Measurements from ENCODE around the gene AGAP1.

AGAP1 gene

DNA sequence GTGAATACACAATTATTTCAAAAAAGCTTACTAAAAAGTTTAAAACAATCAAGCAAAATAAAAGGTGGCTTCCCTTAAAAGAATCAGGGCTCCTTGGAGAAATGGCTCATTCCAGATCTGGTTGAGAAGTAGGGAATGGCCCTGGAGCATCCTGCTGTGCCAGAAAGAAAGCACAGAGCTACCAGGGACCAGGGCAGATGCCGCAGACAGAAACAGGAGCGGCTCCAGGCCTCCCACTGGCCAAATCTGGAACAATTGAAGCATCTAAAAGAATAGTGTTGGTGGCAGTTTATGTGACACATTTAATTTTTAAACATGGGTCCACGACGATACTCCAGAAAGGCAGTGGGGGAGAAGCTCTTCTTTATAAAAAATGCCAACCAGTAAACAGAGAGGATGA is 598.9 kb downstream of the AGAP1 start:
- no peak for DNase-seq

DNA sequence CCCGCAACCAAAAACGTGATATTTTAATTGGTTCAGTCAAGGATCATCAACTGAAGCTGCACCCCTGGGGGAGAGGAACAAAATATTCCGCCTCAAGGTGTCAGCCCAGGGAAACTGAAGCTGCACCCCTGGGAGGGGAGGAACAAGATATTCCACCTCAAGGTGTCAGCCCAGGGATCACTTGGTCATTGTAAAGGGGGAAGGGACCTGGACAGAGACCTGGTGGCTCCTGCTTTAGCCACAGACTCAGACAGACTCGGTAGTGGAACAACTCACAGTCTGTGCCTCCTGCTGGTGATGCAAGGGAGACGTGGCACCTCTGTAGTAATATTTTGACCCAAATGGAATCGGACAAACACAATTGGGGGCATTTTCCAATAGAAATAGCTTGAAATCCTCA is 599.3 kb downstream of the AGAP1 start:
- no peak for DNase-seq

DNA sequence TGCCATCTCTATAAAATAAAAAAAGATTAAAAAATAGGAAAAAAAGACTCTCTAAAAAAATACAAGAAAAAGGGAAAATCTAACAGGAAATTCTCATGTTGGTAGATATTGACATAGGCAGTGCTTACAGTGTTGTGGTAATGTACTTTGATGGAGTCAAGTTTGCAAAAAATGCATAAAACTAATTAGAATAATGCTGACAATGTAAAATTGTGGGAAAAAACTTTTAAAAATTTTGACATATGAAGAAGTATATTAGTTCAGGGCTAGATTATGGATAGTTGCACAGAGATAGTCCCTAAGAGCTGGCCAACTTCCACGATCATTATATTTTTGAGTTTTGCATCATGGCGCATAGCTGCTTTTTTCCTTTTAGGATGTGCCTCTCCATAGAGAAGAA is 601.7 kb downstream of the AGAP1 start:
- no peak for DNase-seq

DNA sequence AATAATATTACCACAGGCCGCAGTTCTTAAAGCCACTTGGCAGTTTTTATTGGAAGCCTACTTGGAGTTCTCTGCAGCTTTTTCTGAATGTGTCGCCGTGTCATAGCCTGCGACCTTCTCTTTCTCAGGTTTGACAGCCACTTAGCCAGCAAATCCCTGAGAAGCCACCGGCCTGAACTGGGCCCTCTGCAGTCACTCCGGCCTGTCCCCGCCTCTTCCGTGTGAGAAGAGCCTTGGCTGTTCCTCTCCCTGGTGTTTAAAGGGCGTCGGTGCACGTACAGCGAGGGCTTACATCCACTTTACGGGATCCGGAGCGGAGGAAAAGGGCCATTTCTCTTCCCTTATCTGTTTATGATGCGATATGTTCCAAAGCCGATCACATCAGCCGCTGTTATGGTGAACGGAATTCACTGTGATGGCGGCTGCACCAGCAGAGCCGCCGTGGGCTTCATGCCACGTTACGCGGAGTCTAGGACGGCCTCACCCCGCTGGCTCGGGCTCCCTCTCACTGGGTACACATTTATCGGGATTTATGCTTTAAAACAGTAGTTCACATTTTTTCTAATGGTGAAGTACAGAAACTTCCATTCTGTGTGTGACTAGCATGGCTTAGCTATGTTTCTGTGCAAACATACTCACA is 607.6 kb downstream of the AGAP1 start:
- DNase-seq: no peak

DNA sequence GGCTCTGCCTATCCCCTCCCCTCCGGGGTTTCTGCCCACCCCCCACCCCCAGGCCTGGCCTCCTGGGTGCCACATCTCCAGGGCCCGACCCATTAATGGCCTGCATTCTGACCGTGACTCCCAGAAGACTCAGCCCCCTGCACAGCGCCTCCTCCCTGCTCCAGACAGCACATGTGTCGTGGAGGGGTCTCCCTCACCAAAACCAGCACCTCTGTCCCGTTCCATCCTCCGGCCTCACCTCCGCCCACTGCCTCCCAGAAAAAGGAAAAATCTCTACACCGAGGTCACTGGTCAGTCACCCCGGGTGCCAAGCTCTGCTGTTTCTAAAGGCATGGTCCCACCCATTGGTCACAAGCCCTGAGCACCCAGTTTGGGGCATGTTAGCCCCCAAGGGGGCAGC is 609.1 kb downstream of the AGAP1 start:
- DNase-seq: no peak

DNA sequence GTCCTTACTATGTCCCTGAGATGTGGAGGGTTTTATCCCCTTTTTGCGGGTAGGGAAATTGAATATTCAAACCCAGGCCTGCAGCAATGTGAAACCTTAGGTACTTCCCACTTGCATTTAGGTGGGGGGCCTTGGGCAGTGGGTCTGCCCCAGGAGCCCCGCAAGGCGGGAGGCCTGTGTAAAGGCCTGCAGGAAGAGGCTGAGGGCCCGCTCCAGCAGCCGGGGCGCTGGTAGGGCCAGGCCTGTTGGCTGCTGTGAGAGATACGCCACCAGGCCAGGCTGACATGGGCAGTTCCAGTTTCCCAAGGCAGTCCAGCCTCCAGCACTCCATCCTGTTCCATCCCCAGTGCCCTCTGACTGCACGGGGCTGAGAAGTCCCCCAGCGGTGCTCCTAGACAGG is 610.1 kb downstream of the AGAP1 start:
- DNase-seq: no peak

DNA sequence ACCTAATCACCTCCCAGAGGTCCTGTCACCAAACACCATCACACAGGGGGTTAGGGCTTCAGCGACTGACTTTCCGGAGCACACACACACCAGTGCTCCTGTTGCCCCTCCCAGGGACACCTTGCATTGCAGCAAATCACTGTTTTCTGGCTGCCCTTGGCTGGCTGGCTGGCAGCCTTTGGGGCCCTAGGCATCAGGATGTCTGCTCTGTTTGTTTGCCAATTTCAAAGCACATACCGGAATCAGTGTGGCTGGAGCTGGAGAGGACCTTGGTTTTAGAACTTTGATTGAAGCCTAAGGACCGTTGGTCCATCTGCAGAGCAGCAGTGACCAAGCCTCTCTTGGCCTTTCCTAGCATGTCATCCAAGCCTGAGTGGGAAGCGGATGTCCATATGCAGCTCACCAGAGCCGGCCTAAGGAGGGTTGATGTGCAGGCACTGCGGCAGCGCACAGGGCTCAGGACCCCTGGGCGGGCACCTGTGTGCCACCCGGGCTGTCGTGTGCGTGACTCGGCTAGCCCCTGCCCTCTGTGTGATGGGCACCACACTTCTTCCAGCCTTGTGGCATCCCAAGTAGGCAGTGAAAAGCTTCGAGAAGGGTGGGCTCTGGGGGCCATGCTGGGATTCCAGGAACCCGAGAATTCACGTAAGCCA is 612.2 kb downstream of the AGAP1 start:
- no peak for DNase-seq

DNA sequence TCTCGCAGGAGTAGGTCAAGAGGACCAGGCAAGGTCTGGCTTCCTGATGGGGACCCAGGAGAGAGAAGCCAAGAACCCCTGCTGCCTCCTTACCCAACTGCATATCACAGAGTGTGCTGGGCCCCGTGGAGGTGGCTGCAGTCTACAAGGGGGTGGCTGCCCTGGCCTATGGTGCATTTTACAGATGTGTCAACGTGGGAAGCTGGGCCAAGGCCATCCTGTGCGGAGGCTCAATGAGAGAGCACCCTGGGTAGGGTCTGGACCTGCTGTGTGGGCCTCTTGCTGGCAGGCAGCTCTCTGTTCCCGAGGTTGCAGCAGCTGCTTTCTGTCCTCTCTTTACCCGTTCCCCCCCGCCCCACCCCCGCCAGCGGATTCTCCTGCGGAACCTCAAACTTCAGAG is 612.9 kb downstream of the AGAP1 start:
- no peak for DNase-seq

DNA sequence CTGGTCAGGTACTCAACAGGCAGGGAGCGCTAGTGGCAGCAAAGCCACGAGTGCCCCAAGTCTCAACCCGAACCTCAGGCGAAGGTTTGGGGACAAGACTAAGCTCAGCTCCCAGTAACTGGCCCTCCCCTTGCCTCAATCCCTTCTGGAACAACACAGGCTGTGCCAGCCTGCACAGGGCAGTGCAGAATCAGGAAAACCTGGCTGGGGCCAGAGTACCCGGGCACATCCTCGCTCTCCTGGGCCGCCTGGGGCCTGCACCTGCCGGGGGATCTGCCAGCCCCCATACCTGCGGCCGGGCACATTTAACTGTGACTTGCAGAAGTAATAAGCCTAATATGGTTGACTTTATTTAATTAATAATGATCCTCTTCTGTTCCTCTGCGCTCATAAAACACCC is 613.7 kb downstream of the AGAP1 start:
- DNase-seq: no peak

DNA sequence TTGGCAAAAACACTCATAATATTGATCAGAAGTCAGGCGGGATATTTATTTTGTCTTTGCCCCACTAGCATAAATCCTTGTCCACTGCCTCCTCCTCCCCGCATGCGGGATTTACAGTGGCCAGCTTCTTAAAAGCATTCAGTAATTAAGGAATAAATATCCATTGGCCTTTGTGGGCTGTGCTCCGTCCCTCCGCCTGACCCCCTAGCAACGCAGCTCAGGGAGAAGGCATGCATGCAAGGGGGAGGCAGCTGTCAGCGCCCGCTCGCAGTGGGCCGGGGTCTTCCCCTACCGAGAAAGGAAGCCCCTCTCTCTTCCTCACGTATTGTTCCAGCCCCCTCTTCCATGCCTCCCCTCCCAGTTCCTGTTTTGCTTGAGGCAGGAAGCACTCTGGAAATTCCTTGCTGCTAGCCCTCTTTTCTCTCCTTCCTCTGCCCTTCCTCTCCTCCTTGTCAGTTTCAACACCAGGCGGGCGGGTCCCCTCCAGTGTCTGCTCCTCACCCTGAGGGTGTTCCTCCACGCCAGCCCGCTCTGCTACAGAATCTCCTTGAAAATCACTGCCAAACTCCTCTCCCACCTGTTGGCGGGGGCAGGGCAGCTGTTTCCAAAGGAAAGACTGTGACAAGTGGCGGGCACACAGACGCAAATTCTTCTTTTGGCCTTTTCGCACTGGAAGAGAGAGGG is 614.2 kb downstream of the AGAP1 start:
- no peak for DNase-seq

DNA sequence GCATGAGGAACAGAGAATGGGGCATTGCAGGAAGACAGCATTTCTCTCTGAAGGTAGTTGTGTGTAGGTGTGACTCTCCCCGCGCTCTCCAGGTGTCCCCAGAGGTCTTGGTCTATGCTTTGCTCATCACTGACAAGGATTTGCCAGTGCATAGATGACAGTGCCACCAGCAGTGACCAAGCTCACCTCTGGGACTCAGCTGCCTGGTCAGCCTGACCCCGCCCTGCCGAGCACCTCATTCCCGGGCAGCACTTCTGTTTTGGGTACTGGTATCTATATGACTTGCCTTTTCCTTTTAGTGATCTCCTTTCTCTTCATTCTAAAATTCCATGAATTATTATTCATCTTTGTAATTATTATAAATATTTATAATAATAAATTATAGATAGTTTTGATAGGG is 615.2 kb downstream of the AGAP1 start:
- no peak for DNase-seq

DNA sequence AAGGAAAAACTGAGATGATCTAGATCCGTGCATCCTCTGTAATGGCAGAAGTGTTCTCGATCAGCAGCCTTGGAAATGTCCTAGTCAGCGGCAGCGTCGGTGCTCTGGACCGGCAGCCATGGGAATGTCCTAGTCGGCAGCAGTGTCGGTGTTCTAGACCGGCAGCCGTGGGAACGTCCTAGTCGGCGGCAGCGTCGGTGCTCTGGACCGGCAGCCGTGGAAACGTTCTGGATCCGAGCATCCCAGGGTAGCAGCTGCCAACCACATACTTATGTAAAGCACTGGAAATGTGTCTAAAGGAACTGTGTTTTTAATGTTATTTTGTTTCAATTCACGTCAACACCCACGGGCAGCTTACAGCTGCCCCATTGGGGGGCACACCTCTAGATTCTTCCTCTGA is 615.6 kb downstream of the AGAP1 start:
- DNase-seq: no peak

DNA sequence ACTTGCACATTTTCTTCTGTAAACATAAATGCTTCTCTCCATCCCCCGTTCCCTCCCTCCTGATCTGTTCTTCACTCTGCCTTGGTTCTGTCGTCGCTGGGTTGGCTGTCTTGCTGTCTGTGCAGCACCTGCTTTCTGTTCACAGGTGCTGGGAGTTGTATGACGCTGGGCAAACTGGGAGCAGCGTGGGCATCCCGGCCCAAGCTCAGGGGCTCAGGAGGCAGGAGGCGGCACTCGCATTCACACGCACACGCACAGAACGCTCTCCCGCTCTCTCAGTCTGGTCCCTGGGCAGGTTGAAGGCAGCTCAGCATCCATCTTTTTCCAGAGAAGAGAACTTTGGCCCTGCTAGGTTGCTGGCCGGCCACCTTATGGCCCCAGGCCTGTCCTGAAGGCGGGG is 618.6 kb downstream of the AGAP1 start:
- no peak for DNase-seq

DNA sequence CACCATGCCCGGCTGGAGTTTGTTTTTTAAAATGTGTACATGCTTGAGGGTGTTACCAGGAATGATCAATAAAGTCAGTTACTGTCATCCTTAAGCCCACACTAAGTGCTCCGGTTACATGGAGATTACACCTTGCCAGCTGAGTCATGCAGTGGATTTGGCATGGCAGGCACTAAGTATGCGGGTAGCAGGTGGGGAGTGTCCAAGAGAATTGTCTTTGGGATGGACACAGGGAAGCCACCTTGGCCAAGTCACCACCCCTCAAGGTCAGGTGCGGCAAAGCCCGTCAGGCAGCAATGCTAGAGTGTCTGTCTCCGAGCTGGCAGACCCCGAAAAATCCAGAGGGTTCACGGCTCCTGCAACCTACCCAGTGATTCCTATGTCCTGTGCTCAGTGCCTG is 619.6 kb downstream of the AGAP1 start:
- DNase-seq: no peak

DNA sequence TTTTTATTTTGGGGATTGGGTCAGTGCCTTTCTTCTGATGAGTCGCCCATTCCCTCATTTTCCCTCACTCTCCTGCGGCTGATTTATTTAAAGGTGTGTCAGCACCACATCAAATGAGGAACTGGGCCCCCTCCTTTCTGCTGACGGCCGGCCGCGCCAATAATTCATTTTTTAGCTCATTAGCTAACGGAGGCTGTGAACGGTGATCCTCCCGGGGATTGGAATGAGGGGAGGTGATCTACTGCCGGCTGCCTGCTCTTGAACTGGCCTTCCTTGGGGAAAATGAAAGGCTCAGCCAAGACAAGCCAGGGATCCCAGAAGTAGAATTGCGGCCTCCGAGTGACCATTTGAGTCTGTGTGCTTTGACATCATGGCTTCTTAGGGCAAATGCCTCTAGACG is 620.1 kb downstream of the AGAP1 start:
- no peak for DNase-seq

DNA sequence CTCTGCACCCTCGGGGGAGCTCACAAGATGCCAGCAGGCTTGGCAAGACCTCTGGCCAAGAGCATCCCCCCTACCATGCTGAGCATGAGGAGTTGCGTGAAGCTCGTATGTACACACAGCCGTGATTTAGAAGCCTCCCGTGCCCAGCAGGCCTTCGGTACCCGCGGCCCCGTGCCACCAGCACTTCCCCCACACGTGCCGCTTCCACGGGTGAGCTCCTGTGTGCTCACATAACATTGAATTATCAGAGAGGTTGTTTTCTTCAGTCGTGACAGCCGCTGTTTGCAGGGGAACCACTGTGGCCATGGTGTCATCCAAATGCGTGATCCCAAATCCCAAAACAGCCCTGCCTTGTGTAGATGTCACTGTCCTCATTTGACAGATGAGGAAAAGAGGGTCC is 621.1 kb downstream of the AGAP1 start:
- DNase-seq: no peak

DNA sequence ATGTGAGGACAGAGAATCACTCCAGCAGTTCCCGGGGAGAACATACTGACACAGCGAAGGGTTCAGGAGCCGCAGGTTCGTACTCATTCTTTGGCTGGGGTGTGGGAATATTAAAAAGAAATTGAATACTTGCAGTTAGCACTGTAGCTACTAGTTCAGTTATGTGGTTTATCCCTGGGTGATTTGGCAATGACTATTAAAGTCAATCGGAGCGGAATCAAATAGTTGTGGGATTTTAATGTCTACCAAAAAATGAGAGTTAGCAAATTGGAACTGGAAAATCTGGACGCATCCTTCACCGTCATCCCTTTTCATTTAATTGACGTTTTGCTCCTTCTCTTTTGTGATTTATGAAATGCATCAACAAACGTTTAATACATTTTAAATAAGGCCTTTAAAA is 623.6 kb downstream of the AGAP1 start:
- DNase-seq: no peak

DNA sequence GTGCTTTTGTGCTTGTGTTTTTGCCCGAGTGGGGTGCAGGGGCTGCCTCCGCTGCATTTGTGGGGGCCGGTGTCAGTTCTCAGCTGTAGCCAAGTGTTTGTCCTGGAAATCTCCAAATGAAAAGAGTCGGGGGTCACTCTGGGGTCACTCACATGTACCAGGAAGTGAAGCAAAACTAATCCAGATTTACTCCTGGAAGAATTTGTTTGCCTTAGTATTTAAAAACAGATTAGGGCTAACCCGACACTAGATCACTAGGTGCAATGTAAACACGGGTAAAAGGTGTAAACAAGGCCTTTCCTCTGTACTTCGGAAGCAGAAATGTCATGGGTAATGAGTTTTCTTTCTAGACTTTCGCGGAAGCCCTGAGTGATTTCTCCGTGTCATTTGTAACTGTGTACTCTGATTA is 624.0 kb downstream of the AGAP1 start:
- no peak for DNase-seq

DNA sequence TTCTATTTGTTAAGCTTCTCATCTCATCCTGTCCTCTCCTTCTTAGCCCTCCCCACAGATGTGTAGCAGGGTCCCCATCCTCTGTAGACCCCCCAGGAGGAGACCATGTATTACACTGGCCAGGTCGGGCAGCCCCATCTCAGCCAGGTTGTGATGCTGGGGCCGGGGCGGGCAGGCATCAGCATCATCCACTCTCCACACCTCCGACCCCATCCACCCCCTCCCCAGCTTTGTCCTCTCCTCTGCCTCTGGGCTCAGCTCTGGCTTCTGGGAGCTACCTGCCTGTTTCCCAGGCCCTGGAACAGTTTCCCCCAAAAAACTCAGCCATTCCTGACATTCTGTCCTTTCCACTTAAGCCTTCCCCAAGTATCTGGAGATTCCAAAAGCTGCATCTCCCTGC is 625.2 kb downstream of the AGAP1 start:
- DNase-seq: no peak

DNA sequence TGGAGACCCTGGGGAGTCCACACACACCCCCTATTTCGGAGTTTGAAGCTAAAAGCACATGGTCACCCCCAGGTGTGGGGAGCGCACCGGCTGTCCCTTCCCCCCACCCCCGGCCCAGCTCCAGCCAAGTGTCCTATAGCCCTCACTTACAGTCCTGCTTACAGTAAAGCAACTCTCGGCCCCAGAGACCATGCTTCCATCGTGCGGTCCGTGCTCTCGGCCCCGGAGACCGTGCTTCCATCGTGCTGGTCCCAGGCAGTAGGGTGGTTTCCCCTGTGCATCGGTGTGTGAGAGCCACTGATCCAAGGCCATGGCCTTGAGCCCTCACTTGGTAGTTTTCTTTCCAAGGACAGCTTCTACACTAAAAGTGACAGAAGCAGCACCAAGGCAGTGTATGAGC is 625.6 kb downstream of the AGAP1 start:
- no peak for DNase-seq

DNA sequence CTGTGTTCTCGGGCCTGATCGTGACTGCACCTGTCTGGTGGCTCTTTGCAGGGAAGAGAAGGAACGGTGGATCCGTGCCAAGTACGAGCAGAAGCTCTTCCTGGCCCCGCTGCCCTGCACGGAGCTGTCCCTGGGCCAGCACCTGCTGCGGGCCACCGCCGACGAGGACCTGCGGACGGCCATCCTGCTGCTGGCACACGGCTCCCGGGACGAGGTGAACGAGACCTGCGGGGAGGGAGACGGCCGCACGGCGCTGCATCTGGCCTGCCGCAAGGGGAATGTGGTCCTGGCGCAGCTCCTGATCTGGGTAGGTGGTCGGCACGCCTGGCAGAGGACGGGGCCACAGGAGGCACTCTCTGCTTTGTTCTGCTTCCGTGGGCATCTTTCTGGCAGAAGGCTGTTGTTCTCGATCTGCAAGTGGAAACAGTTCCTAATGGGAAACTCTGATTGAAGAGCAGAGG is 626.3 kb downstream of the AGAP1 start:
- DNase-seq: no peak

DNA sequence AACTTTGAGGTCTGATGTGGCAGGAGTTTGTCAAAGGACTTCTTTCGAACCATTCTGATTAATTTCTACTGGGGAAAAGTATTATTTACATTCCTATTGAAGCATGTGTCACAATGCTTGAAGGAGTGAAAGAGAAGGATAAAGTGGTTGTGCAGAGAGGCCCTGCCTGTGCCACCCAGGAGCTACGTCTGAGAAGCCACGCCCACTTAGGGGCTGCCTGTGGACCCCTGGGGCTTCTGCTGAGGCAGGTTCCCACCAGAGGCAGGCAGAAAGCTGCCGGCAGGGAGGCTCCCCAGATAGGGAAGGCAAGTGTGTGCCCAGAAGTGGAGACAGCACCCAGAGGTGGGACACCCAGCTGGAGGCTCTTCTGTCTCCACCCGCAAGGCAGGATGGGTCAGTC is 627.0 kb downstream of the AGAP1 start:
- no peak for DNase-seq

DNA sequence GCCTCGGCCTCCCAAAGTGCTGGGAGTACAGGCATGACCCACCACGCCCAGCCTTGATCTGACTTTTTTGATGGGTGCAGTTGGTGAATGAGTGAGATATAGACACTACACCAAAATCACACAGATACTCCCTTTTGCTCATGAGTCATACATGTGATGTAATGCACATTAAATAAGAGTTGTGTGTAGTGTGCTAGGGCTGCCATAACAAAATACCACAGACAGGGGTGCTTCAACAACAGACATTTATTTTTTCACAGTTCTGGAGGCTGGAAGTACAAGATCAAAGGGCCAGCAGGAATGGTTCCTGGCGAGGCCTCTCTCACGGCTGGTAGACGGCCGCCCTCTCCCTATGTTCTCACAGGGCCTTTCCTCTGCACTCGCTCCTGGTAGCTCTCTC is 627.7 kb downstream of the AGAP1 start:
- no peak for DNase-seq

DNA sequence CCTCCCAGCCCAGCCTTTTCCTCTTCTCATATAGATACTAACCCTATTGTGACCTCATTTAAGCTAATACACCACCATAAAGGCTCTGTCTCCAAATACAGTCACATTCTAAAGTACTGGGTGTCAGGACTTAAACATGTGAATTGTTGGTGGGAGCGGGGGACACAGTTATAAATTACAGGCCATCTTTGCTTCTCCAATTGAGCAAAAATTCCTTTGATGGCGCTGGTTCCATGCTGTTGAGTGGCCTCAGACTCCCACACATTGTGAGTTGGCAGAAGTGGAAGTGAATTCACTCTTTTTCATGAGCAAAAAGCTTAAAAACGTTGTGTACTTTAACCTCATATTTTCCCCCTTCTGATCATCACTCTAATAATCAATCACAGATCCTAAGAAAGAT is 628.4 kb downstream of the AGAP1 start:
- DNase-seq: no peak

DNA sequence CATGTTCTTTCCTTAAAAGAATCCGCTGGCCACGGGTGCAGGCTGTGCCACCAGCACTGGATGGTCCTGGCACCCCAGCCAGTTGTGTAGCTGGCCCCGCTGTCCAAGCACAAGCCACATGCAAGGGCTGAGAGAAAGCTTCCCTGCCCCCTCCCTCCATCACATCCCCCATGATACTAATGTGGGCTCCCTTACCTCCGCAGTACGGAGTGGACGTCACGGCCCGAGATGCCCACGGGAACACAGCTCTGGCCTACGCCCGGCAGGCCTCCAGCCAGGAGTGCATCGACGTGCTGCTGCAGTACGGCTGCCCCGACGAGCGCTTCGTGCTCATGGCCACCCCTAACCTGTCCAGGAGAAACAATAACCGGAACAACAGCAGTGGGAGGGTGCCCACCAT is 629.9 kb downstream of the AGAP1 start:
- DNase-seq: no peak

Data from kidney glomerular epithelial cell (primary cell).